HG03060 (cell line): ENCODE data around the gene MRPL18.
"Not testable (repeated sequence)": the region's sequence is repeated elsewhere in the genome, so short reads cannot be mapped to it uniquely, and the experiment has no call there.

Source experiments
- ATAC-seq: cut with Tn5 transposase; IDR thresholded peaks from one replicate; pipeline ENCODE4 v1.9.1; 2021; ENCODE audit warnings: low read depth, moderate number of reproducible peaks; ENCODE audit not compliant: unreplicated experiment

Gene MRPL18

DNA sequence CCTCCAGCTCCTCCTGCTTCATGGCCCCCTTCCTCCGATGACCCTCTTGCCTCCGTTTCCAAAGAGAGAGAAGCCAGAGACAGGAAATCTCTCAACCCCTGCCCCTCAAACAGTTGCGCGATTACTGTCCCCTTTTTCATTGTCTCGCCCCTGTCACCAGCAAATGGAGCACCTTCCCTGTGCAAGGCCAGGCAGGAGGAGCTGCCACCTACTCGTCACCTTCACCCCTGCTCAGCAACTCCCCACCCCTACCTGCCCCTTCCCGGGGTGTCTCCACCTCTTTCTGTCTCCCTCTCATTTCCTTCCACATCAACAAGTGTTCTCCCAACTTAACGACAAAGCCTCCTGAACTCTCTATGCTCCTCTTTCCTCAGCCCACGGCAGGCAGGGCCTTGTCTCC, 23.5 kb downstream of the MRPL18 start:
- no peak for ATAC-seq

DNA sequence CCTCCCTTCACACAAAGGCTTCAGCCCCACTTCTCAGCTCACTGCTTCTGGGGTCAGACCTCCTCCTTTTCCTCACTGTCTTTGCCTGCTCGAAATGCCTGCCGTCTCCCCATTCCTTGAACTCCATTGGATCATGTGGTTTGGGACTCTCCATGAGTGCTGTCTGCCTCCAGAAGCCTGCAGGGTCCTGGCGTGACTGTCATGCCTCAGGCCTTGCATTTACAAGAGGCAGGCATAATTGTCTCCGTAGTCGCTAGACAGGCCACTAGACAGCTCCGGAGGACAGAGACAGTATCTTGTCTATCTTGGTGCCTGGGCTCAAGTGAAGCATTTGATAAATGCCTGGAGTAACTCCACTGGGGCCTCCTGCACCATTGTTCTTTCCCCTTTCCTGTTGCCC, 25.1 kb downstream of the MRPL18 start:
- ATAC-seq, result no peak

DNA sequence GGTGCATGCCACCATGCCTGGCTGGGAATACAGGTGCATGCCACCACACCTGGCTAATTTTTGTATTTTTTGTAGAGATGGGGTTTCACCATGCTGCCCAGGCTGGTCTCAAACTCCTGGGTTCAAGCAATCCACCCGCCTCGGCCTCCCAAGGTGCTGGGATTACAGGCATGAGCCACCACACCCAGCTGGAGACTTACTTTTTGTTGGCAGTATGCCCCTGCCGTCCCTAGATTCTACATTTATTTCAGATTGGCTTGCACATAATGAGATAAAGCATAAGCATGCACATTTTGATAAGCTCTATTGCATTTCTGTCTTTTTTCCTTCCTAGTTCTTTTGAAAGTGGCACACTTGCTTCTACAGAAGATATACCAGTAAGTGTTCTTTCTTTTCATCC, 26.5 kb downstream of the MRPL18 start:
- ATAC-seq, result not testable (repeated sequence)

DNA sequence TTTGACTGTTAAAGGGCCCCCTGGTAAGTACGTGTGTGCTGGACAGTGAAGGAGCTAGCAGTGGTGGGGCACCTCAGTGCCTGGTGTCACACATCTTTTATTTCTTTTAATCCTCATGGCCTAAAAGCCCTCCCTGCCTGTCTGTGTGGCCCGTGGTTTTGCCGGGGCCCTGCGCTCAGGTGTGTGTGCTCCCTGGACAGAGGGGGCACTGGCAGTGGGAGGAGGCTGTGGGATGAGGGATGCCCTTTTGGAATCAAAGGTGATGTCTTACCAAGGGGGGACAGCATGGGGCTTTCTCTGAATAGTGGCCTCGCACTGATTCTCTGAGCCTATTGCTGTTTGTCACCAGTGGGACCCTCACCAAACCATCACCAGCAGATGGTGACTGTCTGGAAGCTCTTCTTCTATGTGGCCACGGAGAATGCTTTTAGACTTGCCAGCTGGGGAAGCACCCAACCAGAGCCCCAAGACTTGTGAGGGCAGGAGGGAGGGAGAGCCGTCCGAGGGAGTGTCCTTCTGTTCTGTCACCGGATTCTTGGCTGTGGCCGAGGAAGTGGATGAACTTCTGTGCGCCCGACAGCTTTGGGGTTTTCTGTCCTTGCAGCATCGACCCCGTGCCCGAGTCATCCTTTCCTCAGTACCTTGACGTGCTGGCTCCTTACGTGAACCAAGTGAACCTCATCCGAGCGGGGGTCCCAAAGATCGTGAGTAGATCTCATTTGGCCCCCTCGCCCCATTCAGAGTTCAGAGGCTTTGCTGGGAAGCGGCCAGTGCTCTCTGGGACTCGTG, 27.9 kb downstream of the MRPL18 start:
- no peak for ATAC-seq

DNA sequence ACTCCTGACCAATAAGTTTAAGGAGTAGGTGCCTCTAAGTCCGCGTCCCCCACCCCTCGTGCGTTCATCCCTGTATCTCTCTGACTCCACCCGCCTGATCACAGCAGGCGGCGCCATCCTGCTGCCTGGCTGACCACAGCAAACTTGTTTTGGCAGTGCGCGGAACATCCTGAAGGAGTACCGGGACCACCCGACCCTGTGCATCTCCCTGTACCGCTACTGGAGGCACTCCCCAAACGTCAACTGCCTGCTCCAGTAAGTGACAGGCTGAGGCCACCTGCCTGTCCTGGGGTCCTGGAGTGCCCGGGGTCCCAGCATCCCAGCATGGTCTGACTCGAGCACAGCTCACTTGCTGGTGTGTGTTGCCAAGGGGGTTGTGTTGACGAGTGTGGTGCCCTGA, 28.8 kb downstream of the MRPL18 start:
- ATAC-seq, result no peak

DNA sequence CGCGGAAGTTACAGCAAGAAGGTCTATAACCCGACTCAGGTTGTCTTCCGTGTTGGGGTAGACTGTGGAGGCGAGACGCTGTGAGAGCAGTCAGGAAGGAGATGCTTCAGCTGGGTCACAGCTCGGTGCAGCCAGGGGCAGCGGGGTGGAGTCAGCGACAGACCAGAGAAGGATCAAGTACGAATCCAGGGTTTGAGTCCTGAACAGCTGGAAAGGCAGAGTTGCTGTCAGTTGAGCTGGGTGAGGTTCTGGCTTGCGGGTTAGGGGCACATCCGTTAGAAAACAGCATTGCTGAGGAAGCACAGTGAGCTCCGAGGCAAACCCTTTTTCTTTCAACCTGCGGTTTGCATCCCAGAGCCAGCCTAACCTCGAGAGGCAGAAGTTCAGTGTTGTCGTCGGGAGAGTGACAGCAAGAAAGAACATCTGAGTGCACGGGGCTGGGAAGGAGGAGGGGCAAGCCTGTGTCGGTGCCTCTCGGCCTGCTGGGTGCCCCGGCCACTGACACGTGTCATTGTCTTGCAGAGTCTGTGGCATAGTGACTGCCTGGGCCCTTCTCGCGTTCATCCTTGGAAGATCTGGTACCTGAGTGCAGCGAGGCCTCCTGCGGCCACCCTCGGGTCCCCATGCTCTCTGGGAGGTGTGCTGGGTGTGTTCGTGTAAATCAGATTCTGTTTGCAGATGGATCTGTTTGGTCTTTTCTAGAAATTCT, 29.8 kb downstream of the MRPL18 start:
- ATAC-seq, result no peak

DNA sequence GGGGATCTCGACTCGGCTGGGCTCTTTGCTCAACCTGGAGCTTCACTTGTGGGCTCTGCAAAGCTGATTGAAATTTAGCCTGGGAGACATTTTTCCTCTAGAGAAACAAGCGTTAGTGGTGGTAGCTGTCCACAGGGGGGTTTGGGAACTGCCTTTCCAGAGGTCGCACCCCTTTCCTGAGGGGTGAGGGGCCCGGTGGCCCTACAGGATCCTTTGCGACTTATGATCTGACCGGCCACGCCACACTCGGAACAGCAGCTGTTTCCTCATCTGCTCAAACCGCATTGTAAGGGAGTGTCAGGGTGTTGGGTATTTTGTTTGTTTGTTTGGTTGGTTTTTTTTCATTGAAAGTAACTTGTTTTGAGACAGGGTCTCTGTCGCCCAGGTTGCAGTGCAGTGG, 30.9 kb downstream of the MRPL18 start:
- ATAC-seq, result no peak

DNA sequence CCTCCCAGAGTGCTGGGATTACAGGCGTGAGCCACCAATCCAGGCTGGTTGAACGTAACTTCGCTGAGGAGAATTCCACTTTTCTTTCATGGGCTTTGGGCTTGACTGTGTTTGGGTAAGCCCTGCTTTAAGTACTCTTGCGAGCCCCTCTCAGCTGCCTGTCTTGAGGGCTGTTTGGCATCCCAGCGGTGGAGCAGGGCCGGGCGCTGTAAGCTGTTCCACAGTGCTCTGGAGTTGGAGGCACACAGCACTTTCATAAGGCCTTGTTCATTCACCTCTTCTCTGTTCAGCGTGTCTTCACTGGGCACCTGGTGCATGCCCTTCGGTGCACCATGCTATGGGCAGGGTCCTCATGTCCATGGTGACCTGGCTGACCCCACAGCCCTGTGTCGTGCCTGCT, 31.5 kb downstream of the MRPL18 start:
- ATAC-seq, result no peak

DNA sequence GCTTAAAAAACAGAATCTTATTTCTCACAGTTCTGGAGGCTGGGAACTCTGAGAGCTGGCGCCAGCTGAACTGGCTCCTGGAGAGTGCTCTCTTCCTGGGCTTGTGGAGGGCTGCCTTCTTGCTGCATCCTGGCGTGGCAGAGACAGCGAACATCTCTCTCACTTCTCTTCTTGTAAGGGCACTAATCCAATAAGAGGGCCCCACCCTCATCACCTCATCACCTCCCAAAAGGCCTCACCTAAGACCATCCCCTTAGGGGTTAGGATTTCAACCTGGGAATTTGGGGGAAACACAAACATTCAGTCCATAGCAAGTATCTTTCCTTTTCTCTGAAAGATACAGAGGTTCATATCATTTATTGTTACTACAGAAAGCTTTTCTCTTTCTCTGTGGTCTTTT, 33.7 kb downstream of the MRPL18 start:
- ATAC-seq, result no peak

DNA sequence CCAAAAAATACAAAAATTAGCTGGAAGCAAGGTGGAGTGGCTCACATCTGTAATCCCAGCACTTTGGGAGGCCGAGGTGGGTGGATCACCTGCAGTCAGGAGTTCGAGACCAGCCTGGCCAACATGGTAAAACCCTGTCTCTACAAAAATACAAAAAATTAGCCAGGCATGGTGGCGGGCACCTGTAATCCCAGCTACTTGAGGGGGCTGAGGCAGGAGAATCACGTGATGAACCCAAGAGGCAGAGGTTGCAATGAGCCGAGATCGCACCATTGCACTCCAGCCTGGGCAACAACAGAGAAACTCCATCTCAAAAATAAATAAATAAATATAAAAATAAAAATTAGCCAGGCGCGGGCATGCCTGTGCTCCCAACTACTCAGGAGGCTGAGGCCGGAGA, 34.4 kb downstream of the MRPL18 start:
- ATAC-seq, result not testable (repeated sequence)

DNA sequence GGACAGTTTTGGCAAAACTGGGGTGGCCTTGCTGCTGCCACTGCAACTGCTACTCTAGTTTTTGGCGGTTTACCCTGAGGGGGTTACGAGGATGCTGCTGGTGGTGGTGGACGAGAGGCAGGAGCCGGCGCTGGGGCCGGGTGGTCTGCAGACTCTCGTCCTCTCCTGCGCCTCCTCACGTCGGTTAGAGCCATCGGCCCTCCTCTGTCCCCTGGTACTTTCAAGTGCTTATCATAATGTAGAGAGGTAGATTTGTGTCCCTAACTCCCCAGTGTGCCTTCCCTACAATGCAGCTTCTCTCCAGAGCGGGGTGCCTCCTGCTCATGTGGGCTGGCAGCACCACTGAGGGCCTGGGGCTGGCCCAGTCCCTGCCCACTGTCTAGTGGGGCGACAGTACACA, 35.7 kb downstream of the MRPL18 start:
- ATAC-seq, result no peak

DNA sequence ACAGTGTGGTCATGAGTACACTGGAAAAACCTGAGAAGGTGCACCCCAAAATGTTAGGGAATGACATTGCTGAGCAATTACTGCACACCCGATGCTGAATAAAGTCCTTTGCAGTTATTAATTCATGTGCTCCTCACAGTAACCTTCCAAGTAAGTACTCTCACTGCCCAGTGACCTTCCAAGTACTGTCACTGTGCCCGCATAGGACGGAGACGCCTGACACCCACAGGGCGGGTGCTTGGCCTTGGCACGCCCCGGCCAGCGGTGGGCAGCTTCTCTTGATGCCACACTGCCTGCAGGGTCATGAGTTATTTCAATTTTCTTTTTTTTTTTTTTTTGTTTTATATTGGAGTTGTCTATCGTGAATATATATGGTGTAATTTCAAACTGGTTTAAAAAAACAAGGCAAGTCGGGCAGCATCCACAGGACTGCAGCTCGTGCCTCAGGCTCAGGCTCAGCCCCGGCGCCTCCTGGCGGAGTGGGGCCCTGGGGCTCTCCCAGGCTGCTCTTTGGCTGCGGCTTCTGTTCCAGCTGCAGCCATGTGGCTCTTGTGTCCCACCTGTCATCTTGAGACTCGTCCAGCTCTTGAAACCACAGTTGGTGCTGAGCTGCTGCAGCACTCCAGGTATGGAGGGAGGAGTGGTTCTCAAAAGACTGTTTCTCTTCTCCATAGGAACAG, 36.8 kb downstream of the MRPL18 start:
- ATAC-seq, result no peak

DNA sequence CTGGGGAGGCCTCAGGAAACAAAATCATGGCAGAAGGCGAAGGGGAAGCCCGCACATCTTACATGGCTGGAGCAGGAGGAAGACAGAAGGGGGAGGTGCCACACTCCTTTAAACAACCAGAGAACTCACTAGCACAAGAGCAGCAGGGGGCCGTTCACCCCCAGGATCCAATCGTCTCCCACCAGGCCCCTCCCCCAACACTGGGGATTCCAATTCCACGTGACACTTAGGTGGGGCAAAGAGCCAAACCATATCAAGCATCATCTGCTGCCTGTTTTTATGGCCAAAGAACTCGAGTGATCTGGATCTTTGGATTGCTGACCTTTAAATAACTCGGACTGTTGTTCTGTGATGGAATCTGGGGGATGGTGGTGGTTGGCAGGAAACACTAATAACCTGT, 37.8 kb downstream of the MRPL18 start:
- ATAC-seq, result no peak

DNA sequence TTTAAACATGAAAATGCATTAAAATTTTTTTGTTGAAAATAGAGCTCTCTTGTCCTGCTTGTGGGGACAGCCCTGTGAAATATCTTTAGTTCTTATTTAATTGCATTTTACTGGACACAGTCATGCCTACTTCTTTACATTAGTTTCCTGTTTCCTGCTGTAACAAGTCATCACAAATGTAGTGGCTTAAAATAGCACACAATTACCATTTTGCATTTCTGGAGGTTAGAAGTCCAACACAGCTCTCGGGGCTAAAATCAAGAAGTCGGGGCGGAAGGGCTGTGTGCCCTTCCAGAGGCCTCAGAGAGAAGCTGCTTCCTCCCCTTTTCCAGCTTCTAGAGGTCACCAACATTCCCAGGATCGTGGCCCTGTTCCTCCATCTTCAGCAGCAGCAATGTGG, 39.3 kb downstream of the MRPL18 start:
- no peak for ATAC-seq

DNA sequence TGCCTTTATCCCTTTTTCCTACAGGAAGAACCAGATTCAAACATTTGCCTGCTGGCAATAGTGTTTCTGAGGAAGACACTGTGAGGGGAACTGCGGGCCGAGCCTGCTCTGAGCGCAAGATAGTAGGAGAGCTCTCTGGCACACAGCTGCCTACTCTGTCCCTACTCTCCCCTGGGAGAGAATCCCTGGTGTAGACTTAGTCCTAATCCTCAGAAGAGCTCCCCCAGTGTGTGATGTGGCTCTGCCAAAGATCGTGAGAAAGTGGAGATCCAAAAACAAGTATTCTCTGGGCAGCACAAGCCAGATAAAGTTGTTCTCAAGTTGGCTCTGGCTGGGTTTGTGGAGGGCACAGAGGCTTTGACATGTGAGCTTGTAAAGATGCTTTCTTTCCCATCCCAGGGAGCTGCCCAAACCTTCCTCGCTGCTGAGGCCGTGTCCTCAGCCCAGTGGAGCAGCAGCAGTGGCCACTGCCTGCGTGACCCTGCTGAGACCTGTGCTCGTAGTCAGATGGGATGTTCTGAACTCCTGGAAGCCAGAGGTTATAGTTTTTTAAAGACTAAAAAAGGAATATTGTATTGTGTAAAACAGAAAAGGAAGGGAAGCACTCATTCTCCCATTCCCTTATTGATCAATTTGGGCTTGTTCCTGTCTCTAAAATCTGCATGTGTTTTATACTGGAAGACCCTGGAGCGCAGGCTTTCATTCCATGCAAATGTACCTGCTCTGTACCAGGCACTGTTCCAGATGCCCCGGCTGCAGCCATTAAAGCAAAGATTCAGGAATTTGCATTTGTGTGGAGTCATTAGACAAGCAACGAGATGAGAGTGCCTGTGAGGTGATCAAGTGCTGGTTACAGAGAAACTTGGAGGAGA, 40.5 kb downstream of the MRPL18 start:
- ATAC-seq, result no peak

DNA sequence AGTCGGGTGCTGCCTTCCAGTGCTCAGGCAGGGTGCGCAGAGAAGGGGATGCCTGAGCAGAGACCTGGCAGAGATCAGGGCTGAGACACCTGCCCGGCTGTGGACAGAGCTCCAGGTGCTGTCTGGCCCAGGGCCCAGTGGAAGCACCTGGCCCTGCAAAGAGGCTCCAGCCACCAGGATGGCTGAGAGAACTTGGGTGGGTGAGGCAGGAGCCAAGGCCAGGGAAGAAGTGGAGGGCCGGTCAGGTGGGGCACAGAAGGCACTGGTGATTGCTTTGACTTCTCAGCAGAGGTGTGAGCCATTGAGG, 41.1 kb downstream of the MRPL18 start:
- ATAC-seq, result no peak

DNA sequence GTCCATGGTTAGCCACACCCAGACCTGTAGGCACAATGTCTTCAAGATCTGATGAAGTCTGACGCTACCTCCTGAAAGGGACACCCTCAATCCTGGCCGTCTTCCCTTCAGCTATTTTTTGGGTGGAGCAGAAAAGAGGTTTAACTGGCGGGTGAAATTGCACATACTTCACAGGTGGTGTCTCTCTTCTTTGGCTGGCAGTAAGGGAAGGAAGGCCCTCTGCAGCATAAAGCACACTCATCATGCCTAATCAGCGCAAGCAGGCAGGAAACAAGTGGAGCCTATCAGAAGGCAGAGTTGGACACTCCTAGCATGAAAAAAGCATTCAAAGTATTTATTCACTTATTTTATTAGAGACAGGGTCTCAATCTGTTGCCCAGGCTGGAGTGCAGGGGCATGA, 42.7 kb downstream of the MRPL18 start:
- ATAC-seq, result no peak

DNA sequence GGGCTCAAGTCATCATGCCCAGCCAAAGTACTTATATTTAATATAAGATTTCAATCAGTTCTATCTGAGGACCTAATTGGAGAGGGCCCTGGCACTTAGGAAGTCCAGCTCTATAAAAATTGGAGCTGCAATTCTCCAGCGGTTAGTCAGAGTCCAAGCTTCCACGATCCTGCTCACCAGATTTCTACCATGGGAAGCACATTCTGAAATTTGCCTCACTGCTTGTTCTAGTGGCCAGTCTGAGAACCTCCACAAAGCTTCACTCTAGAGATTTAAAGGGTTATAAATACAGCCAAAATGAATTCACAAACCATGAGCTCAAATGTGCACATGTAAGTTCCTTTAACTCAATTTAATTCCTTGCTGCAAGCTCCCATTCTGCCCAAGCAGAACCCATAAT, 43.3 kb downstream of the MRPL18 start:
- no peak for ATAC-seq

DNA sequence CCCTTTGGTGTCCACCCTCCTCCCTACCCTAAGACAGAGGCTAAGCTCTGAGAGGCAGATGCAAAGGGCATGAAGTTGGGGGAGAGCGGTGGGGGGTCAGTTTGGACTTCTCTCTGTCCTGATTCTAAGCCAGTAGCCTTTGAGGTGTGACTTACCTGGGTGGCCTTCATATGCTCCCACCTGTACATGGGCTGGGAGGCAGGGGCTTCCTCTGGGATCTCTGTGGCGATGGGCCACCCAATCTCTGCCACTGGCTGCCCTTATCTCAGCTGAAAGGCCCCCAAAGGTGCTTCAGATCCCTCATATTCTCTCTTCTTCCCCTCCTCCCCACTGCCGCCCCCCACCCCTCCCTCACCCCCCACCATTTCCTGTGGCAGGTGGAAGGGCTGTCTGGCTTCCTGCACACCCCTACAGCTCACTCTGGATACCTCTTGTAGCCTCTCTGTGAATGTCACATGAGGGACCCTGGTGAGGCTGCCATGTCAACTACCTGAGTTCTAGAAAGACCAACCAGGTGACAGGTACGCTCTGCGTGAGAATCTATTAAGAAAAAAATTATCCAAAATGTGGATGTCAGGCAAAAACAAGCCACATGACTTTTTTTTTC, 43.8 kb downstream of the MRPL18 start:
- no peak for ATAC-seq

DNA sequence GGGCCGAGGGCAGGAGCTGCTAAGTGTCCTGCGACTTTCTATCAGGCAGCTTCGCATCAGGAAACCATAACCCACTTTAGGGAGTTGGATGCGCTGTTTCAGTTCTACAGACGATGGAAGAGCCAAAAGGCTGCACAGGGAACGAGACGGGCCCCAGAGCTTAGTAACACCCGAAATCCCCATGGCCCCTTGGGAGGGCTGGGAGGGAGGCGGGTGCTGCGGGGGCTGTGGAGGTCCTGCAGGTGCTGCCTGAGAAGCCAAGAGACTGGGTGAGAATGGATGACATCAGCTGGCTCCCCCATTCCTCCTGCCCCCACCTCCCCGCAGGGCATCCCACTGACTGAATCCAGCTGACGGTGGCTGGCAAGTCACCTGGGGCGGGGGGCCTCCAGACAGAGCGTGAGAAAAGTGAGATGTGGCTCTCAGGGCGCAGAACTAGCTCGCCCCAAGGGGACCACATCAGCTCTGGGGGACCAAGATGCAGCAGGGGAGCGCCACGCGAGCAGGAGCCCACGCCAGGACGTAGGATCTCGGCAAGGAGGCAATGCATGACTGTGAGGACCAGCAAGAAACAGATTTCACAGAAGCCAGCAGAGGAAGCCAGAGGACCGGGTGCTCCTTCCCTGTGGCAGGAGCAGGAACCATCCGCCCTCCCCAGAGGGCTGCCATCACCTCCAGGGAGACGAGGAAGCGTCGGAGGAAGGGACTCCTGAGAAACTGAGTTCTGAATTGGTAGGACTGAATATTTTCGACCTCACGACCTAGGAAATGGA, 46.6 kb downstream of the MRPL18 start:
- no peak for ATAC-seq
